Neural cell (in vitro differentiated cells): ENCODE results near the gene COX15. TPM values are rescaled to one million over a fixed set of nuclear protein-coding genes. Genes with fewer than 3 reads are reported as not detected.

Experiments
- H2AFZ ChIP-seq: fragments of 200-600, 300-800 bp; sonication (generic), shearing (Covaris generic); 2 replicates; pipeline ENCODE4 v1.6.0; 2014; ENCODE audit warnings: low read depth, mild to moderate bottlenecking, antibody characterized with exemption, low read length, moderate library complexity
- H3F3A ChIP-seq: fragments of 200-600 bp; shearing (Covaris generic); 2 replicates; pipeline ENCODE4 v1.6.1; 2016; ENCODE audit warnings: mild to moderate bottlenecking, moderate library complexity, mixed read lengths, antibody characterized with exemption, low read length; ENCODE audit not compliant: insufficient read depth, poor library complexity, severe bottlenecking
- H3K27ac ChIP-seq: fragments of 200-600, 300-800 bp; sonication (generic), shearing (Covaris generic); 2 replicates; pipeline ENCODE4 v1.5.1; 2014; ENCODE audit warnings: mild to moderate bottlenecking, low read length, moderate library complexity
- H3K27me3 ChIP-seq: fragments of 300-800, 200-600 bp; sonication (generic), shearing (Covaris generic); 2 replicates; pipeline ENCODE4 v1.6.0; 2014; ENCODE audit warnings: mild to moderate bottlenecking, low read depth, low read length, moderate library complexity; ENCODE audit not compliant: insufficient read depth
- H3K36me3 ChIP-seq: fragments of 300-800, 200-600 bp; sonication (generic), shearing (Covaris generic); 2 replicates; pipeline ENCODE4 v1.5.1; 2014; ENCODE audit warnings: mild to moderate bottlenecking, antibody characterized with exemption, low read length, moderate library complexity; ENCODE audit not compliant: insufficient read depth
- H3K4me2 ChIP-seq: fragments of 300-800, 200-600 bp; sonication (generic), shearing (Covaris generic); 2 replicates; pipeline ENCODE4 v1.6.0; 2014; ENCODE audit warnings: mild to moderate bottlenecking, low read length
- H3K4me3 ChIP-seq: fragments of 300-800, 200-600 bp; sonication (generic), shearing (Covaris generic); 2 replicates; pipeline ENCODE4 v1.5.1; 2014; ENCODE audit warnings: mild to moderate bottlenecking, low read length, moderate library complexity
- H3K79me2 ChIP-seq: fragments of 200-600 bp; shearing (Covaris generic); replicated peaks from 2 replicates; pipeline ENCODE4 v1.6.0; 2014; ENCODE audit warnings: mild to moderate bottlenecking, low read length, moderate library complexity; ENCODE audit not compliant: insufficient read depth
- H3K9ac ChIP-seq: fragments of 300-800, 200-600 bp; sonication (generic), shearing (Covaris generic); 2 replicates; pipeline ENCODE4 v1.6.1; 2016; ENCODE audit warnings: mild to moderate bottlenecking, low read length, mixed read lengths
- H3K9me2 ChIP-seq: fragments of 200-600 bp; shearing (Covaris generic); 2 replicates; pipeline ENCODE4 v1.6.1; 2016; ENCODE audit warnings: mild to moderate bottlenecking, low read length, mixed read lengths; ENCODE audit not compliant: insufficient read depth
- H3K9me3 ChIP-seq: fragments of 200-600, 300-800 bp; sonication (generic), shearing (Covaris generic); 2 replicates; pipeline ENCODE4 v1.6.1; 2016; ENCODE audit warnings: mild to moderate bottlenecking, mixed run types, low read length, moderate library complexity, mixed read lengths
- H4K20me1 ChIP-seq: fragments of 200-600 bp; shearing (Covaris generic); 2 replicates; pipeline ENCODE4 v1.6.1; 2016; ENCODE audit warnings: mild to moderate bottlenecking, mixed run types; ENCODE audit not compliant: insufficient read depth
- EP300 ChIP-seq: fragments of 450-650 bp; conservative IDR thresholded peaks from 2 replicates; pipeline ENCODE4 v1.6.1; 2014; ENCODE audit warnings: antibody characterized with exemption, mild to moderate bottlenecking, moderate library complexity; ENCODE audit not compliant: poor library complexity, severe bottlenecking
- EZH2 ChIP-seq: fragments of 200-600, 300-800 bp; shearing (Covaris generic), sonication (generic); IDR thresholded peaks from 2 replicates; pipeline ENCODE4 v1.6.1; 2014; ENCODE audit warnings: antibody characterized with exemption, low read length, borderline replicate concordance, mild to moderate bottlenecking; ENCODE audit not compliant: insufficient read depth, poor library complexity, severe bottlenecking
- MXI1 ChIP-seq: fragments of 450-650 bp; conservative IDR thresholded peaks from 2 replicates; pipeline ENCODE4 v1.6.1; 2014; ENCODE audit warnings: antibody characterized with exemption, mild to moderate bottlenecking; ENCODE audit not compliant: poor library complexity, severe bottlenecking
- POLR2AphosphoS5 ChIP-seq: IDR thresholded peaks from 2 replicates; pipeline ENCODE4 v1.6.1; 2012
- RAD21 ChIP-seq: fragments of 450-650 bp; conservative IDR thresholded peaks from 2 replicates; pipeline ENCODE4 v1.6.1; 2014; ENCODE audit warnings: antibody characterized with exemption, mild to moderate bottlenecking, moderate library complexity
- SMC3 ChIP-seq: fragments of 450-650 bp; conservative IDR thresholded peaks from 2 replicates; pipeline ENCODE4 v1.6.1; 2014; ENCODE audit warnings: antibody characterized with exemption, mild to moderate bottlenecking, moderate library complexity; ENCODE audit not compliant: poor library complexity
- TAF1 ChIP-seq: IDR thresholded peaks from 2 replicates; pipeline ENCODE4 v1.6.1; 2012; ENCODE audit warnings: low read depth
- polyA minus RNA-seq: library from RNA; depleted of rRNA, polyadenylated mRNA; stranded (reverse); fragments of >200 nt; gene quantifications from 2 replicates; pipeline ENCODE4 v1.2.3, GENCODE V29; 2014
- polyA plus RNA-seq: library from polyadenylated mRNA; depleted of rRNA; stranded (reverse); fragments of >200 nt; gene quantifications from 2 replicates; pipeline ENCODE4 v1.2.3, GENCODE V29; 2014
- TF ChIP-seq, protein P1 (sequence below): IDR thresholded peaks from 2 replicates; pipeline ENCODE4 v1.6.1; 2012; ENCODE audit warnings: borderline replicate concordance
- TF ChIP-seq, protein P2 (sequence below): fragments of 450-650 bp; IDR thresholded peaks from 2 replicates; pipeline ENCODE4 v1.5.1; 2014; ENCODE audit warnings: antibody characterized with exemption, mild to moderate bottlenecking, moderate library complexity; ENCODE audit not compliant: poor library complexity, severe bottlenecking

COX15 gene
- 42.3 and 43.7 TPM in 2 replicates for polyA plus RNA-seq
- 43.6 and 48.6 TPM in 2 replicates for polyA minus RNA-seq

DNA sequence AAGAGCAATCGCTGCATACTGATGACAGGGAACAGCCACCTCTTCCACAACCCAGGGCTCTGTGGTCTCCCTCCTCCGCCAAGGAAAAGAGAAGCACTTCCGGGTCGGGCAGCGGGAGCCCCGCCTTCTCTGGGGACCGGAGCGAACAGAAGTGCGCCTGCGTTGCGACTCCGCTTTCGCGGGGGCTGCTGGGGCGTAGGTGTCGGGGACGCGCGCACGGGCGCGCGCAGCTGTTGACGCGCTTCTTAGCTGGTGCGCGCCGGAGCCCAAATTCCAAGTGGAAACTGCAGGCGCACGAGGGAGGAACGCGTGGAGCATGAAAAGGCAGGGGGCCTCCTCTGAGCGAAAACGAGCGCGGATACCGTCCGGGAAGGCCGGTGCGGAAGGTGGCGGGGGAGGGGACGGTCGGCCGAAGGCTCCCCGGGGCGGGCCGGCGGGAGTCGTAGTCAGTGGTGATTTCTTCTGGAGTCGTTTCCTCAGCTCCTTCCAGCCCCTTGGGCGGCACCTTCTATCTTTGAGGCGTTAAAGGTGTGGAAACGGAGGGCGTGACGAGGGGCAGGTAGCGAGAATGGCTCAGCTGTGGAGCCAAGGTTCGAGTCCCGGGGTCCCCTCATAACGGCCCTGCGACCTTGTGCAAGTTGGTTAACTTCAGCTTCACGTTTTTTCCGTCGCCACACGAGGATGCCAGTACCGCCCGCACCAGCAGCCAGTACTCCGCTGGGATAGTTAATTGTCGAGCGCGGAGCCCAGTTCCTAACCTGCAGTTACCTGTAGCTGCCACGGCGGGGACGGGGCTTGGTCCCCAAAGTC is at the start of gene COX15, which contains the start of gene CUTC:
Gene COX15 (minus strand): TSS at position 95 of the 810 bp plus-strand sequence. CDS start 78 bp downstream, at position 17.
Gene CUTC (plus strand): TSS at position 202 of the 810 bp plus-strand sequence. CDS start 115 bp downstream, at position 317.
- peaks cover 5% of the 10 kb centered on the region for H3F3A ChIP-seq
- H3K36me3 ChIP-seq: peaks cover 4% of the 10 kb centered on the region
- H3K9ac ChIP-seq: peak within 1 kb of the TSS; percentile 86
- no peaks in the 10 kb centered on the region for H4K20me1 ChIP-seq
- no peaks in the 10 kb centered on the region for H3K27me3 ChIP-seq
- H3K4me2 ChIP-seq: peak within 1 kb of the TSS; percentile 81
- peak within 1 kb of the TSS; percentile 88 for H3K27ac ChIP-seq
- peak within 1 kb of the TSS; percentile 79 for H2AFZ ChIP-seq
- H3K79me2 ChIP-seq: peaks cover 10% of the 10 kb centered on the region
- H3K9me3 ChIP-seq: no peaks in the 10 kb centered on the region
- TF ChIP-seq, protein P1, sequence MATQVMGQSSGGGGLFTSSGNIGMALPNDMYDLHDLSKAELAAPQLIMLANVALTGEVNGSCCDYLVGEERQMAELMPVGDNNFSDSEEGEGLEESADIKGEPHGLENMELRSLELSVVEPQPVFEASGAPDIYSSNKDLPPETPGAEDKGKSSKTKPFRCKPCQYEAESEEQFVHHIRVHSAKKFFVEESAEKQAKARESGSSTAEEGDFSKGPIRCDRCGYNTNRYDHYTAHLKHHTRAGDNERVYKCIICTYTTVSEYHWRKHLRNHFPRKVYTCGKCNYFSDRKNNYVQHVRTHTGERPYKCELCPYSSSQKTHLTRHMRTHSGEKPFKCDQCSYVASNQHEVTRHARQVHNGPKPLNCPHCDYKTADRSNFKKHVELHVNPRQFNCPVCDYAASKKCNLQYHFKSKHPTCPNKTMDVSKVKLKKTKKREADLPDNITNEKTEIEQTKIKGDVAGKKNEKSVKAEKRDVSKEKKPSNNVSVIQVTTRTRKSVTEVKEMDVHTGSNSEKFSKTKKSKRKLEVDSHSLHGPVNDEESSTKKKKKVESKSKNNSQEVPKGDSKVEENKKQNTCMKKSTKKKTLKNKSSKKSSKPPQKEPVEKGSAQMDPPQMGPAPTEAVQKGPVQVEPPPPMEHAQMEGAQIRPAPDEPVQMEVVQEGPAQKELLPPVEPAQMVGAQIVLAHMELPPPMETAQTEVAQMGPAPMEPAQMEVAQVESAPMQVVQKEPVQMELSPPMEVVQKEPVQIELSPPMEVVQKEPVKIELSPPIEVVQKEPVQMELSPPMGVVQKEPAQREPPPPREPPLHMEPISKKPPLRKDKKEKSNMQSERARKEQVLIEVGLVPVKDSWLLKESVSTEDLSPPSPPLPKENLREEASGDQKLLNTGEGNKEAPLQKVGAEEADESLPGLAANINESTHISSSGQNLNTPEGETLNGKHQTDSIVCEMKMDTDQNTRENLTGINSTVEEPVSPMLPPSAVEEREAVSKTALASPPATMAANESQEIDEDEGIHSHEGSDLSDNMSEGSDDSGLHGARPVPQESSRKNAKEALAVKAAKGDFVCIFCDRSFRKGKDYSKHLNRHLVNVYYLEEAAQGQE: no peak
- TF ChIP-seq EP300: peak; percentile 63
- peak; percentile 98 for TF ChIP-seq MXI1
- peak; percentile 94 for TF ChIP-seq POLR2AphosphoS5
- no peak for TF ChIP-seq RAD21
- TF ChIP-seq TAF1: peak; percentile 91
- TF ChIP-seq EZH2: no peak
- TF ChIP-seq, protein P2, sequence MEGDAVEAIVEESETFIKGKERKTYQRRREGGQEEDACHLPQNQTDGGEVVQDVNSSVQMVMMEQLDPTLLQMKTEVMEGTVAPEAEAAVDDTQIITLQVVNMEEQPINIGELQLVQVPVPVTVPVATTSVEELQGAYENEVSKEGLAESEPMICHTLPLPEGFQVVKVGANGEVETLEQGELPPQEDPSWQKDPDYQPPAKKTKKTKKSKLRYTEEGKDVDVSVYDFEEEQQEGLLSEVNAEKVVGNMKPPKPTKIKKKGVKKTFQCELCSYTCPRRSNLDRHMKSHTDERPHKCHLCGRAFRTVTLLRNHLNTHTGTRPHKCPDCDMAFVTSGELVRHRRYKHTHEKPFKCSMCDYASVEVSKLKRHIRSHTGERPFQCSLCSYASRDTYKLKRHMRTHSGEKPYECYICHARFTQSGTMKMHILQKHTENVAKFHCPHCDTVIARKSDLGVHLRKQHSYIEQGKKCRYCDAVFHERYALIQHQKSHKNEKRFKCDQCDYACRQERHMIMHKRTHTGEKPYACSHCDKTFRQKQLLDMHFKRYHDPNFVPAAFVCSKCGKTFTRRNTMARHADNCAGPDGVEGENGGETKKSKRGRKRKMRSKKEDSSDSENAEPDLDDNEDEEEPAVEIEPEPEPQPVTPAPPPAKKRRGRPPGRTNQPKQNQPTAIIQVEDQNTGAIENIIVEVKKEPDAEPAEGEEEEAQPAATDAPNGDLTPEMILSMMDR: peak; percentile 55
- TF ChIP-seq SMC3: no peak
- H3K9me2 ChIP-seq: no peaks in the 10 kb centered on the region
- peak within 1 kb of the TSS; percentile 73 for H3K4me3 ChIP-seq

DNA sequence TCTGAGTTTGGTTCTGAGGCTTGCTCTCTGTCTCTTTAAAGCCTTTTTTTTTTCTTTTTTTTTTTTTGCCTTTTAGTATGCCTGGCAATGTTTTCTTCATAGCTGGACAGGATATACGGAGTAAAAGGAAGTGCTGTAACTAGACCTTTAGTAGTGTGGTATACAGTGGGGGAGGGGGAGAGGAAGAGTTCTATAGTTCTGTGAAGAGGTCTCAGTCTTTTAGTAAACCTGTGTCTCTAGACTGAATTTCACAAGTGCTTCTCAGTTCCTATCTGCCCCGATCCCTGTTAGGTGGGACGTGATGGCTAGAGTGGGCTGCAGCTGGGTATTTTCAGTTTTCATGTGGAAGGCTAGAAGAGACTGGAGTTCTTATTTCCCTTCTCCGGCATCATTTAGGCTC is 47.4 kb upstream of the COX15 start:
- no peaks in the 10 kb centered on the region for H3K9me3 ChIP-seq
- TF ChIP-seq MXI1 (no peak), EZH2 (no peak), SMC3 (no peak), TAF1 (no peak)
- TF ChIP-seq, protein P1: no peak
- H2AFZ ChIP-seq: no peak overlapping the region
- H3K4me3 ChIP-seq: no peak overlapping the region
- H4K20me1 ChIP-seq: no peaks in the 10 kb centered on the region
- H3K36me3 ChIP-seq: no peaks in the 10 kb centered on the region
- no peak overlapping the region for H3K27ac ChIP-seq
- no peaks in the 10 kb centered on the region for H3K9me2 ChIP-seq
- H3K9ac ChIP-seq: no peak overlapping the region
- no peak overlapping the region for H3K4me2 ChIP-seq
- H3K27me3 ChIP-seq: no peaks in the 10 kb centered on the region
- no peaks in the 10 kb centered on the region for H3F3A ChIP-seq
- H3K79me2 ChIP-seq: no peaks in the 10 kb centered on the region
